Neural cell (in vitro differentiated cells): ENCODE results near the gene GOLGA6A.

Experiments used
- EP300 ChIP-seq: fragments of 450-650 bp; conservative IDR thresholded peaks from 2 replicates; pipeline ENCODE4 v1.6.1; 2014; ENCODE audit warnings: antibody characterized with exemption, mild to moderate bottlenecking, moderate library complexity; ENCODE audit not compliant: poor library complexity, severe bottlenecking
- EZH2 ChIP-seq: fragments of 200-600, 300-800 bp; shearing (Covaris generic), sonication (generic); IDR thresholded peaks from 2 replicates; pipeline ENCODE4 v1.6.1; 2014; ENCODE audit warnings: antibody characterized with exemption, low read length, borderline replicate concordance, mild to moderate bottlenecking; ENCODE audit not compliant: insufficient read depth, poor library complexity, severe bottlenecking
- MXI1 ChIP-seq: fragments of 450-650 bp; conservative IDR thresholded peaks from 2 replicates; pipeline ENCODE4 v1.6.1; 2014; ENCODE audit warnings: antibody characterized with exemption, mild to moderate bottlenecking; ENCODE audit not compliant: poor library complexity, severe bottlenecking
- POLR2AphosphoS5 ChIP-seq: IDR thresholded peaks from 2 replicates; pipeline ENCODE4 v1.6.1; 2012
- RAD21 ChIP-seq: fragments of 450-650 bp; conservative IDR thresholded peaks from 2 replicates; pipeline ENCODE4 v1.6.1; 2014; ENCODE audit warnings: antibody characterized with exemption, mild to moderate bottlenecking, moderate library complexity
- REST ChIP-seq: IDR thresholded peaks from 2 replicates; pipeline ENCODE4 v1.6.1; 2012; ENCODE audit warnings: borderline replicate concordance
- SMC3 ChIP-seq: fragments of 450-650 bp; conservative IDR thresholded peaks from 2 replicates; pipeline ENCODE4 v1.6.1; 2014; ENCODE audit warnings: antibody characterized with exemption, mild to moderate bottlenecking, moderate library complexity; ENCODE audit not compliant: poor library complexity
- TF ChIP-seq, protein P1 (sequence below): fragments of 450-650 bp; IDR thresholded peaks from 2 replicates; pipeline ENCODE4 v1.5.1; 2014; ENCODE audit warnings: antibody characterized with exemption, mild to moderate bottlenecking, moderate library complexity; ENCODE audit not compliant: poor library complexity, severe bottlenecking

DNA sequence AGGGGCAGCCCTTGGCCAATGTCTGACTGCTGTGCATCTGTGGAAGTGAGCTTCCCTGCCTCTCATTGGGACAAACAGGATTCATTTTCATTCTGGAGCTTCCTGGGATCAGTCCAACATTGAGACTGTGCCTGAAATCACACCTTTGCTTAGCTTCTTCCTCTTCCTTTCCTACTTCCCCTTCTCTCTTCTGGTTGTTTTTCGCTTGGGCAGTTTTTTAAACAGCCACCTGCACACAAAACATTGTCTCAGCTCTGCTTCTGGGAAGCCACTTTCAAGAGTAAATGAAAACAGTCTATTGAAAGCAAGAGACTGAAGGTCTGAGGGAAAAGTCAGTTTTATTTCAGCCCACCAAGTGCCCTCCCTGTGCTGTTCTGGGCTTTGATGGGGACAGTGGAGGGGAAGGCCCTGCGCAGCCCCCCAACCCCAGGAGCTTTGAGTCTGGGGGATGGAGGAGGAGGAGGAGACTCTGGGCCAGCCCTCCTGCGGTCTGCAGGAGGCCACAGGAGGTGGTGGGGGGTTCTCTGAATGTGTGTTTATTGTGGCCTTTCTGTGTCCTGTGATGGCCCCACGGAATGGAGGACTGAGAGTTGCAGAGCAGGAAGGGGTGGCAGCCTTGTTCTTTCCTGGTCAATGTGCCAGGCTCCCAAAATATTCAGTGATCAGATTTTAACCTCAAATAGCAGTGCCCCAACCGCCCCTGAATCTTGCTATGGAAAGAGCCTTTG, 40.2 kb upstream of the GOLGA6A start:
- TF ChIP-seq EZH2 (no peak), POLR2AphosphoS5 (no peak), RAD21 (no peak), EP300 (no peak), REST (no peak), MXI1 (no peak), SMC3 (no peak)
- TF ChIP-seq, protein P1, sequence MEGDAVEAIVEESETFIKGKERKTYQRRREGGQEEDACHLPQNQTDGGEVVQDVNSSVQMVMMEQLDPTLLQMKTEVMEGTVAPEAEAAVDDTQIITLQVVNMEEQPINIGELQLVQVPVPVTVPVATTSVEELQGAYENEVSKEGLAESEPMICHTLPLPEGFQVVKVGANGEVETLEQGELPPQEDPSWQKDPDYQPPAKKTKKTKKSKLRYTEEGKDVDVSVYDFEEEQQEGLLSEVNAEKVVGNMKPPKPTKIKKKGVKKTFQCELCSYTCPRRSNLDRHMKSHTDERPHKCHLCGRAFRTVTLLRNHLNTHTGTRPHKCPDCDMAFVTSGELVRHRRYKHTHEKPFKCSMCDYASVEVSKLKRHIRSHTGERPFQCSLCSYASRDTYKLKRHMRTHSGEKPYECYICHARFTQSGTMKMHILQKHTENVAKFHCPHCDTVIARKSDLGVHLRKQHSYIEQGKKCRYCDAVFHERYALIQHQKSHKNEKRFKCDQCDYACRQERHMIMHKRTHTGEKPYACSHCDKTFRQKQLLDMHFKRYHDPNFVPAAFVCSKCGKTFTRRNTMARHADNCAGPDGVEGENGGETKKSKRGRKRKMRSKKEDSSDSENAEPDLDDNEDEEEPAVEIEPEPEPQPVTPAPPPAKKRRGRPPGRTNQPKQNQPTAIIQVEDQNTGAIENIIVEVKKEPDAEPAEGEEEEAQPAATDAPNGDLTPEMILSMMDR: no peak
